SK-N-SH (cell line): ENCODE results near the gene WEE2. TPM values are rescaled to one million over a fixed set of nuclear protein-coding genes. Genes with fewer than 3 reads are reported as not detected.

Experiments
- CTCF ChIA-PET: fragments of 300-600, 350-600 bp; formaldehyde crosslinking; extraction: SDS; loops from one replicate; lab custom pipeline; 2021; lab: Yijun Ruan, JAX
- POLR2A ChIA-PET: fragments of 350-600 bp; sonication (Branson Sonifier 250); formaldehyde crosslinking; extraction: SDS; loops from one replicate; lab custom pipeline; 2020; ENCODE audit warnings: antibody characterized with exemption, inconsistent platforms; lab: Yijun Ruan, JAX
- DNase-seq: peaks from one replicate; pipeline ENCODE4 v3.0.0; 2012
- H2AFZ ChIP-seq: fragments of 200-600 bp; sonication (generic); 2 replicates; pipeline ENCODE4 v1.8.1; 2016; ENCODE audit warnings: antibody characterized with exemption, mild to moderate bottlenecking, low read depth
- H3F3A ChIP-seq: fragments of 200-600 bp; sonication (generic); replicated peaks from 2 replicates; pipeline ENCODE3; 2016; ENCODE audit warnings: antibody characterized with exemption, mild to moderate bottlenecking; ENCODE audit not compliant: insufficient read depth
- H3K27ac ChIP-seq, 2 experiments: fragments of 200-500 bp in 1 of 2; fragments of 200-600 bp in 1 of 2; sonication (Bioruptor generic) in 1 of 2; sonication (generic), shearing (Covaris generic) in 1 of 2; 2 replicates each; pipeline versions ENCODE4 v1.5.1 to v1.6.1; 2014 to 2016; ENCODE audit warnings: low read depth in 2 of 2, inconsistent platforms in 1 of 2, low read length in 1 of 2, mild to moderate bottlenecking in 1 of 2, mixed read lengths in 1 of 2
- H3K27me3 ChIP-seq: fragments of 200-600 bp; sonication (generic), shearing (Covaris generic); 2 replicates; pipeline ENCODE4 v1.6.1; 2016; ENCODE audit warnings: mixed run types; ENCODE audit not compliant: insufficient read depth
- H3K36me3 ChIP-seq, 2 experiments: fragments of 200-500 bp in 1 of 2; fragments of 200-600 bp in 1 of 2; sonication (Bioruptor generic) in 1 of 2; sonication (generic) in 1 of 2; replicated peaks in 1 of 2; 2 replicates each; pipeline versions ENCODE3 to v1.5.1; 2014 to 2016; ENCODE audit warnings: low read length in 1 of 2, mild to moderate bottlenecking in 1 of 2; ENCODE audit not compliant: insufficient read depth in 2 of 2, control insufficient read depth in 1 of 2
- H3K4me1 ChIP-seq, 2 experiments: fragments of 200-500 bp in 1 of 2; fragments of 200-600 bp in 1 of 2; sonication (Bioruptor generic) in 1 of 2; sonication (generic), shearing (Covaris generic) in 1 of 2; 2 replicates each; pipeline versions ENCODE4 v1.5.1 to v1.6.1; 2014 to 2016; ENCODE audit warnings: low read depth in 1 of 2, low read length in 1 of 2, mixed run types in 1 of 2; ENCODE audit not compliant: insufficient read depth in 2 of 2, control insufficient read depth in 1 of 2
- H3K4me2 ChIP-seq: fragments of 200-600 bp; sonication (generic), shearing (Covaris generic); 2 replicates; pipeline ENCODE4 v1.6.1; 2017; ENCODE audit warnings: mixed run types
- H3K4me3 ChIP-seq, 2 experiments: fragments of 200-500 bp in 1 of 2; fragments of 200-600 bp in 1 of 2; sonication (Bioruptor generic) in 1 of 2; sonication (generic), shearing (Covaris generic) in 1 of 2; 2 replicates each; pipeline versions ENCODE4 v1.5.1 to v1.8.1; 2014 to 2016; ENCODE audit warnings: low read depth in 2 of 2, inconsistent platforms in 1 of 2, low read length in 1 of 2, mild to moderate bottlenecking in 1 of 2, mixed read lengths in 1 of 2, moderate library complexity in 1 of 2
- H3K79me2 ChIP-seq: fragments of 200-600 bp; sonication (generic); 2 replicates; pipeline ENCODE4 v1.8.1; 2017; ENCODE audit warnings: mild to moderate bottlenecking; ENCODE audit not compliant: insufficient read depth
- H3K9ac ChIP-seq: fragments of 200-600 bp; sonication (generic); 2 replicates; pipeline ENCODE4 v1.6.1; 2017; ENCODE audit warnings: mixed run types
- H3K9me2 ChIP-seq: fragments of 200-600 bp; sonication (generic); 2 replicates; pipeline ENCODE4 v1.6.1; 2017; ENCODE audit warnings: mixed run types
- H3K9me3 ChIP-seq: fragments of 200-600 bp; sonication (generic); 2 replicates; pipeline ENCODE4 v1.6.1; 2017; ENCODE audit warnings: mixed run types, mild to moderate bottlenecking, moderate library complexity
- H4K20me1 ChIP-seq: fragments of 200-600 bp; sonication (generic); 2 replicates; pipeline ENCODE4 v1.6.1; 2017; ENCODE audit warnings: mild to moderate bottlenecking, mixed run types; ENCODE audit not compliant: insufficient read depth
- CHD2 ChIP-seq: fragments of 150-350 bp; IDR thresholded peaks from 2 replicates; pipeline ENCODE4 v1.6.1; 2018; ENCODE audit warnings: low read length; ENCODE audit not compliant: partially characterized antibody
- NRF1 ChIP-seq: IDR thresholded peaks from 2 replicates; pipeline ENCODE4 v1.6.1; 2012; ENCODE audit warnings: low read depth, mild to moderate bottlenecking, low read length
- RAD21 ChIP-seq: IDR thresholded peaks from 2 replicates; pipeline ENCODE4 v1.6.1; 2012; ENCODE audit warnings: mild to moderate bottlenecking, low read length
- RCOR1 ChIP-seq: fragments of 150-350 bp; IDR thresholded peaks from 2 replicates; pipeline ENCODE4 v1.6.1; 2017; ENCODE audit warnings: antibody characterized with exemption, low read length
- RFX5 ChIP-seq: IDR thresholded peaks from 2 replicates; pipeline ENCODE4 v1.6.1; 2012; ENCODE audit warnings: mild to moderate bottlenecking, improper control_type of control experiment, low read length
- TAF1 ChIP-seq: IDR thresholded peaks from 2 replicates; pipeline ENCODE4 v1.6.1; 2012; ENCODE audit warnings: low read depth, mild to moderate bottlenecking, low read length, moderate library complexity, borderline replicate concordance
- TCF12 ChIP-seq: IDR thresholded peaks from 2 replicates; pipeline ENCODE4 v1.4.0; 2012
- TEAD4 ChIP-seq: IDR thresholded peaks from 2 replicates; pipeline ENCODE4 v1.4.0; 2012; ENCODE audit warnings: mild to moderate bottlenecking, borderline replicate concordance; ENCODE audit not compliant: insufficient read depth
- WGBS: methylation state at CpG from one replicate; pipeline ENCODE4 v1.1.6; 2017; ENCODE audit warnings: low lambda C conversion rate; 5-methylcytosine and 5-hydroxymethylcytosine counted together
- polyA plus RNA-seq, 3 experiments: library from polyadenylated mRNA; depleted of rRNA; stranded (reverse); fragments of >200 nt; gene quantifications; 2 replicates each; pipeline ENCODE4 v1.2.3, GENCODE V29; 2012
- TF ChIP-seq, protein P1 (sequence below): IDR thresholded peaks from 2 replicates; pipeline ENCODE4 v1.6.1; 2012; ENCODE audit warnings: mild to moderate bottlenecking, low read depth, low read length, moderate library complexity
- TF ChIP-seq, protein P2 (sequence below): IDR thresholded peaks from 2 replicates; pipeline ENCODE4 v1.4.0; 2012; ENCODE audit warnings: low read depth, borderline replicate concordance
- TF ChIP-seq, protein P3 (sequence below): fragments of 150-350 bp; IDR thresholded peaks from 2 replicates; pipeline ENCODE4 v1.6.1; 2016; ENCODE audit warnings: mild to moderate bottlenecking, low read depth, low read length

WEE2 gene
- polyA plus RNA-seq, 1 of the 3 experiments (the other 2 are of a cell fraction) = not detected

DNA sequence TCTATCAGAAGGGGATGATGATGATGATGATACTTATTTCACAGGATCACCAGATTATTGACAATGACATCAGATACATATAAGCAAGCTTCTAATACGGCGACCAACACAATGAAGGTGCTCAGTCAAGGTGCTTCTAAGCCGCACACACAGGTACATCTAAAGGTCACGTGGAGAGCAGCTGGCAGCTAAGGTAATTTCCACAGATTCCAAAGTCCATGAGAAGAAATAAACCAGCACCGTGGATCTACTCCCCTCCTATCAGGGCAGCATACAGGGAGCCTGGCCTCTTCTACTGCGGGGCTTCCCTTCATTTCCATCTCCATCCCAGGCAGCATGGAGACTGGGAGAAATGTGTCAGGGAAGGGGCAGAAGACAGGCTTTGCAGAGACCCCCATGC is 43.7 kb upstream of the WEE2 start (continued):
- TF ChIP-seq, protein P1, sequence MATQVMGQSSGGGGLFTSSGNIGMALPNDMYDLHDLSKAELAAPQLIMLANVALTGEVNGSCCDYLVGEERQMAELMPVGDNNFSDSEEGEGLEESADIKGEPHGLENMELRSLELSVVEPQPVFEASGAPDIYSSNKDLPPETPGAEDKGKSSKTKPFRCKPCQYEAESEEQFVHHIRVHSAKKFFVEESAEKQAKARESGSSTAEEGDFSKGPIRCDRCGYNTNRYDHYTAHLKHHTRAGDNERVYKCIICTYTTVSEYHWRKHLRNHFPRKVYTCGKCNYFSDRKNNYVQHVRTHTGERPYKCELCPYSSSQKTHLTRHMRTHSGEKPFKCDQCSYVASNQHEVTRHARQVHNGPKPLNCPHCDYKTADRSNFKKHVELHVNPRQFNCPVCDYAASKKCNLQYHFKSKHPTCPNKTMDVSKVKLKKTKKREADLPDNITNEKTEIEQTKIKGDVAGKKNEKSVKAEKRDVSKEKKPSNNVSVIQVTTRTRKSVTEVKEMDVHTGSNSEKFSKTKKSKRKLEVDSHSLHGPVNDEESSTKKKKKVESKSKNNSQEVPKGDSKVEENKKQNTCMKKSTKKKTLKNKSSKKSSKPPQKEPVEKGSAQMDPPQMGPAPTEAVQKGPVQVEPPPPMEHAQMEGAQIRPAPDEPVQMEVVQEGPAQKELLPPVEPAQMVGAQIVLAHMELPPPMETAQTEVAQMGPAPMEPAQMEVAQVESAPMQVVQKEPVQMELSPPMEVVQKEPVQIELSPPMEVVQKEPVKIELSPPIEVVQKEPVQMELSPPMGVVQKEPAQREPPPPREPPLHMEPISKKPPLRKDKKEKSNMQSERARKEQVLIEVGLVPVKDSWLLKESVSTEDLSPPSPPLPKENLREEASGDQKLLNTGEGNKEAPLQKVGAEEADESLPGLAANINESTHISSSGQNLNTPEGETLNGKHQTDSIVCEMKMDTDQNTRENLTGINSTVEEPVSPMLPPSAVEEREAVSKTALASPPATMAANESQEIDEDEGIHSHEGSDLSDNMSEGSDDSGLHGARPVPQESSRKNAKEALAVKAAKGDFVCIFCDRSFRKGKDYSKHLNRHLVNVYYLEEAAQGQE = no peak
- TF ChIP-seq RAD21 = no peak
- TF ChIP-seq NRF1 = no peak
- no peak for TF ChIP-seq RFX5
- no peak for TF ChIP-seq CHD2
- TF ChIP-seq, protein P2, sequence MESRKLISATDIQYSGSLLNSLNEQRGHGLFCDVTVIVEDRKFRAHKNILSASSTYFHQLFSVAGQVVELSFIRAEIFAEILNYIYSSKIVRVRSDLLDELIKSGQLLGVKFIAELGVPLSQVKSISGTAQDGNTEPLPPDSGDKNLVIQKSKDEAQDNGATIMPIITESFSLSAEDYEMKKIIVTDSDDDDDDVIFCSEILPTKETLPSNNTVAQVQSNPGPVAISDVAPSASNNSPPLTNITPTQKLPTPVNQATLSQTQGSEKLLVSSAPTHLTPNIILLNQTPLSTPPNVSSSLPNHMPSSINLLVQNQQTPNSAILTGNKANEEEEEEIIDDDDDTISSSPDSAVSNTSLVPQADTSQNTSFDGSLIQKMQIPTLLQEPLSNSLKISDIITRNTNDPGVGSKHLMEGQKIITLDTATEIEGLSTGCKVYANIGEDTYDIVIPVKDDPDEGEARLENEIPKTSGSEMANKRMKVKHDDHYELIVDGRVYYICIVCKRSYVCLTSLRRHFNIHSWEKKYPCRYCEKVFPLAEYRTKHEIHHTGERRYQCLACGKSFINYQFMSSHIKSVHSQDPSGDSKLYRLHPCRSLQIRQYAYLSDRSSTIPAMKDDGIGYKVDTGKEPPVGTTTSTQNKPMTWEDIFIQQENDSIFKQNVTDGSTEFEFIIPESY = no peak

DNA sequence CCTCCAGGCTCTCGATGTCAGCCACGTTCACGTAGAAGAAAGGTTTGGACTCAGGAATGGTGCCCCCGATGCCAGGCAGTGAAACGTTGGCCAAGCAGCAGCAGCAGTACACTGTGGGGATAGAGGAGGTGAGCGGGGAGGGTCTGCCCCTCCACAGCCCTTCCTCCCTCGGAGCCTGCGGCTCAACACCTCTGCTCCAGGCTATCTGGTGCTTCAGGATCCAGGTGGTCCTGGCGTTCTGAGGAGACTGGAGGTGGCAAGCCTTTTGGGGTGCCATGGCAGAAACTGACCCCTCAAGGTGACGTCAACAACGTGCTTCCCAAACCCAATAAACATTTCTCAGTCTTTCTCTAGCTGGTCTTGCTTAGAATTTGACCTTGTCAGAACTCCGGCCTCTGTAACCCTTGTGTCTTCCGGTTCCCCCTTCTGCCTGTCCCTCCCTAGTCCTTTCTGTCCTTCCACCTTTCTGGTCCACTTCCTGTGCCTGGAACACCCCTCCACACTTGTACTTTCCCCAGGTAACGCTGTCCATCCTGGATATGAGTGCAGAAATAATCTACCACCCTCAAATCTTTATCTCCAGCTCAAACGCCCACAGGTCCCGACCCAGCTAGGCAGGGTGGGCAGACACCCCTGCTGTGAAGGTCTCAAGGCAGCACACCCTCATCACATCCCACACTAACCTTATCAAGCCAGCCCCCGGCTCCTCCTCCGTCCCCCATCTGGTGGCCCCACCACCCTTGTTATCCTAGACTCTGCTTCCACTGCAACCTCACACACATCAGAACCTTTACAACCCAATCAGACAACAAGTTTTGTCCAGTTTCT is 42.7 kb upstream of the WEE2 start:
- WGBS = 92% methylated on average over 17 of the region's 18 CpGs
- Histone ChIP-seq H3K9me3 (no peaks in the 10 kb centered on the region), H3K4me3 (no peak overlapping the region), H3K9me2 (no peaks in the 10 kb centered on the region), H4K20me1 (no peaks in the 10 kb centered on the region), H2AFZ (no peak overlapping the region), H3F3A (no peaks in the 10 kb centered on the region), H3K79me2 (no peaks in the 10 kb centered on the region), H3K4me2 (no peak overlapping the region), H3K4me1 (no peaks in the 10 kb centered on the region), H3K27me3 (no peaks in the 10 kb centered on the region), H3K27ac (no peak overlapping the region), H3K9ac (no peak overlapping the region), H3K36me3 (peaks cover 31 to 51% of the 10 kb centered on the region in 2 experiments)
- POLR2A ChIA-PET = no interaction called here
- DNase-seq = no peak
- CTCF ChIA-PET = interaction anchor here (0.6 to 7.9 kb wide), 4 partner anchors 9 to 434 kb away, joined by 3 to 39 read pairs (median 6); no protein-coding TSS in a partner anchor
- TF ChIP-seq, protein P3, sequence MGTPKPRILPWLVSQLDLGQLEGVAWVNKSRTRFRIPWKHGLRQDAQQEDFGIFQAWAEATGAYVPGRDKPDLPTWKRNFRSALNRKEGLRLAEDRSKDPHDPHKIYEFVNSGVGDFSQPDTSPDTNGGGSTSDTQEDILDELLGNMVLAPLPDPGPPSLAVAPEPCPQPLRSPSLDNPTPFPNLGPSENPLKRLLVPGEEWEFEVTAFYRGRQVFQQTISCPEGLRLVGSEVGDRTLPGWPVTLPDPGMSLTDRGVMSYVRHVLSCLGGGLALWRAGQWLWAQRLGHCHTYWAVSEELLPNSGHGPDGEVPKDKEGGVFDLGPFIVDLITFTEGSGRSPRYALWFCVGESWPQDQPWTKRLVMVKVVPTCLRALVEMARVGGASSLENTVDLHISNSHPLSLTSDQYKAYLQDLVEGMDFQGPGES = no peak
- TF ChIP-seq RCOR1 = no peak
- TF ChIP-seq, protein P2 = no peak
- TF ChIP-seq TEAD4 = no peak
- no peak for TF ChIP-seq TAF1
- TF ChIP-seq TCF12 = no peak
